SK-N-SH (cell line): Measurements from ENCODE around the gene KLK14.

Source experiments
- GABPA ChIP-seq: IDR thresholded peaks from 2 replicates; pipeline ENCODE4 v1.4.0; 2012; ENCODE audit warnings: low read depth, mild to moderate bottlenecking
- JUND ChIP-seq: IDR thresholded peaks from 2 replicates; pipeline ENCODE4 v1.4.0; 2012
- POLR2AphosphoS5 ChIP-seq: IDR thresholded peaks from 2 replicates; pipeline ENCODE4 v1.6.1; 2012; ENCODE audit warnings: low read depth, low read length
- RAD21 ChIP-seq: IDR thresholded peaks from 2 replicates; pipeline ENCODE4 v1.6.1; 2012; ENCODE audit warnings: mild to moderate bottlenecking, low read length
- RCOR1 ChIP-seq: fragments of 150-350 bp; IDR thresholded peaks from 2 replicates; pipeline ENCODE4 v1.6.1; 2017; ENCODE audit warnings: antibody characterized with exemption, low read length
- TF ChIP-seq, protein P1 (sequence below): fragments of 200-600 bp; sonication (generic); IDR thresholded peaks from 2 replicates; pipeline ENCODE4 v1.6.1; 2017; ENCODE audit warnings: antibody characterized with exemption, mild to moderate bottlenecking, moderate library complexity
- TF ChIP-seq, protein P2 (sequence below): IDR thresholded peaks from 2 replicates; pipeline ENCODE4 v1.6.1; 2012; ENCODE audit warnings: mild to moderate bottlenecking, low read depth, low read length, moderate library complexity
- TF ChIP-seq, protein P3 (sequence below): IDR thresholded peaks from 2 replicates; pipeline ENCODE4 v1.4.0; 2012; ENCODE audit warnings: low read depth

DNA sequence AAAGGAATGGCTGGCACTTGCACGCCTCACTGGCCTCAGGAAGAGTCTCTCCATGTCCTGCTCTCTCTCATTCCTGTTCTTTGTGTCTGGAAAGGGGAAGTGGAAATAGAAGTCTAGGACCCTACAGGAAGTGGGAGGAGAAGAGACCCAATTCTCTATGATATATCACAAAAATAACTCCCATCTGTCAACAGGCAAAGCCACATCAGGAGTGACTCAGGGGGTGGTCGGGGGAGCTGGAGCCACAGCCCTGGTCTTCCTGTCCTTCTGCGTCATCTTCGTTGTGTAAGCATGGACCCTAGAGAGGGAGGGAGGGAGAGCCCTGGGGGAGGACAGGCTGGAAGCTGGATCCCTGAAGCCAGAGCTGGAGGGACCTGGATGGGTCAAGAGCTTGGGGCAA, 45.1 kb upstream of the KLK14 start:
- TF ChIP-seq, protein P1, sequence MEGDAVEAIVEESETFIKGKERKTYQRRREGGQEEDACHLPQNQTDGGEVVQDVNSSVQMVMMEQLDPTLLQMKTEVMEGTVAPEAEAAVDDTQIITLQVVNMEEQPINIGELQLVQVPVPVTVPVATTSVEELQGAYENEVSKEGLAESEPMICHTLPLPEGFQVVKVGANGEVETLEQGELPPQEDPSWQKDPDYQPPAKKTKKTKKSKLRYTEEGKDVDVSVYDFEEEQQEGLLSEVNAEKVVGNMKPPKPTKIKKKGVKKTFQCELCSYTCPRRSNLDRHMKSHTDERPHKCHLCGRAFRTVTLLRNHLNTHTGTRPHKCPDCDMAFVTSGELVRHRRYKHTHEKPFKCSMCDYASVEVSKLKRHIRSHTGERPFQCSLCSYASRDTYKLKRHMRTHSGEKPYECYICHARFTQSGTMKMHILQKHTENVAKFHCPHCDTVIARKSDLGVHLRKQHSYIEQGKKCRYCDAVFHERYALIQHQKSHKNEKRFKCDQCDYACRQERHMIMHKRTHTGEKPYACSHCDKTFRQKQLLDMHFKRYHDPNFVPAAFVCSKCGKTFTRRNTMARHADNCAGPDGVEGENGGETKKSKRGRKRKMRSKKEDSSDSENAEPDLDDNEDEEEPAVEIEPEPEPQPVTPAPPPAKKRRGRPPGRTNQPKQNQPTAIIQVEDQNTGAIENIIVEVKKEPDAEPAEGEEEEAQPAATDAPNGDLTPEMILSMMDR = no peak
- TF ChIP-seq RCOR1 (no peak), POLR2AphosphoS5 (no peak), RAD21 (no peak), JUND (no peak), GABPA (no peak)
- TF ChIP-seq, protein P2, sequence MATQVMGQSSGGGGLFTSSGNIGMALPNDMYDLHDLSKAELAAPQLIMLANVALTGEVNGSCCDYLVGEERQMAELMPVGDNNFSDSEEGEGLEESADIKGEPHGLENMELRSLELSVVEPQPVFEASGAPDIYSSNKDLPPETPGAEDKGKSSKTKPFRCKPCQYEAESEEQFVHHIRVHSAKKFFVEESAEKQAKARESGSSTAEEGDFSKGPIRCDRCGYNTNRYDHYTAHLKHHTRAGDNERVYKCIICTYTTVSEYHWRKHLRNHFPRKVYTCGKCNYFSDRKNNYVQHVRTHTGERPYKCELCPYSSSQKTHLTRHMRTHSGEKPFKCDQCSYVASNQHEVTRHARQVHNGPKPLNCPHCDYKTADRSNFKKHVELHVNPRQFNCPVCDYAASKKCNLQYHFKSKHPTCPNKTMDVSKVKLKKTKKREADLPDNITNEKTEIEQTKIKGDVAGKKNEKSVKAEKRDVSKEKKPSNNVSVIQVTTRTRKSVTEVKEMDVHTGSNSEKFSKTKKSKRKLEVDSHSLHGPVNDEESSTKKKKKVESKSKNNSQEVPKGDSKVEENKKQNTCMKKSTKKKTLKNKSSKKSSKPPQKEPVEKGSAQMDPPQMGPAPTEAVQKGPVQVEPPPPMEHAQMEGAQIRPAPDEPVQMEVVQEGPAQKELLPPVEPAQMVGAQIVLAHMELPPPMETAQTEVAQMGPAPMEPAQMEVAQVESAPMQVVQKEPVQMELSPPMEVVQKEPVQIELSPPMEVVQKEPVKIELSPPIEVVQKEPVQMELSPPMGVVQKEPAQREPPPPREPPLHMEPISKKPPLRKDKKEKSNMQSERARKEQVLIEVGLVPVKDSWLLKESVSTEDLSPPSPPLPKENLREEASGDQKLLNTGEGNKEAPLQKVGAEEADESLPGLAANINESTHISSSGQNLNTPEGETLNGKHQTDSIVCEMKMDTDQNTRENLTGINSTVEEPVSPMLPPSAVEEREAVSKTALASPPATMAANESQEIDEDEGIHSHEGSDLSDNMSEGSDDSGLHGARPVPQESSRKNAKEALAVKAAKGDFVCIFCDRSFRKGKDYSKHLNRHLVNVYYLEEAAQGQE = no peak
- TF ChIP-seq, protein P3, sequence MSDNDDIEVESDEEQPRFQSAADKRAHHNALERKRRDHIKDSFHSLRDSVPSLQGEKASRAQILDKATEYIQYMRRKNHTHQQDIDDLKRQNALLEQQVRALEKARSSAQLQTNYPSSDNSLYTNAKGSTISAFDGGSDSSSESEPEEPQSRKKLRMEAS = no peak
